B cell (primary cell): ENCODE data around the gene CIB1. TPM values are rescaled to one million over a fixed set of nuclear protein-coding genes. Genes with fewer than 3 reads are reported as not detected.

ENCODE experiments used
- ATAC-seq: fragments of 200-7000 bp; cut with Tn5 transposase; one replicate; pipeline ENCODE4 v1.10.0; 2021; ENCODE audit warnings: low read depth, mild to moderate bottlenecking, moderate number of reproducible peaks, moderate library complexity
- CTCF ChIA-PET: fragments of 350-600 bp; sonication (Branson Sonifier 250); formaldehyde crosslinking; loops from one replicate; lab custom pipeline; 2021; ENCODE audit warnings: antibody characterized with exemption, inconsistent platforms; lab: Charles Lee
- POLR2A ChIA-PET: fragments of 350-600 bp; sonication (Branson Sonifier 250); formaldehyde crosslinking; loops from one replicate; lab custom pipeline; 2021; ENCODE audit warnings: antibody characterized with exemption; lab: Charles Lee
- DNase-seq: peaks from one replicate; pipeline ENCODE4 v3.0.0; 2013
- H2AFZ ChIP-seq: 2 replicates; pipeline ENCODE4 v1.6.1; 2012; ENCODE audit warnings: mild to moderate bottlenecking, low read depth, low read length; ENCODE audit not compliant: insufficient read depth, poor library complexity, severe bottlenecking
- H3K27ac ChIP-seq, 2 donors: 1 replicate in 1 of 2; 2 replicates in 1 of 2; pipeline ENCODE4 v1.5.1; 2012 to 2013; ENCODE audit warnings: low read length in 2 of 2, mild to moderate bottlenecking in 2 of 2, moderate library complexity in 1 of 2
- H3K27me3 ChIP-seq, 4 experiments: fragments of 200-600 bp in 1 of 4; sonication (generic) in 1 of 4; replicated peaks in 1 of 4; 1 replicate in 2 of 4; 2 replicates in 2 of 4; pipeline versions ENCODE4 v1.6.1 to v1.7.0; 2013 to 2016; ENCODE audit warnings: low read length in 3 of 4, mild to moderate bottlenecking in 2 of 4, mixed read lengths in 1 of 4, moderate library complexity in 1 of 4; ENCODE audit not compliant: insufficient read depth in 4 of 4, control insufficient read depth in 3 of 4; ENCODE audit errors: control extremely low read depth in 1 of 4
- H3K36me3 ChIP-seq, 2 experiments: replicated peaks in 1 of 2; 1 replicate in 1 of 2; 2 replicates in 1 of 2; pipeline versions ENCODE4 v1.6.1 to v1.7.1; 2013; ENCODE audit warnings: low read length in 1 of 2; ENCODE audit not compliant: insufficient read depth in 2 of 2, control insufficient read depth in 1 of 2; ENCODE audit errors: control extremely low read depth in 1 of 2, extremely low read depth in 1 of 2
- H3K4me1 ChIP-seq, 2 donors: fragments of 200-600 bp in 1 of 2; sonication (generic) in 1 of 2; 1 replicate in 1 of 2; 2 replicates in 1 of 2; pipeline versions ENCODE4 v1.5.1 to v1.6.1; 2013 to 2017; ENCODE audit warnings: low read length in 2 of 2; ENCODE audit not compliant: control insufficient read depth in 2 of 2, insufficient read depth in 2 of 2
- H3K4me2 ChIP-seq: replicated peaks from 2 replicates; pipeline ENCODE3; 2012; ENCODE audit warnings: mild to moderate bottlenecking, low read depth, low read length; ENCODE audit not compliant: poor library complexity, severe bottlenecking
- H3K4me3 ChIP-seq, 5 experiments: fragments of 200-600 bp in 1 of 5; sonication (generic) in 1 of 5; 1 replicate in 3 of 5; 2 replicates in 2 of 5; pipeline versions ENCODE4 v1.5.1 to v1.7.0; 2011 to 2016; ENCODE audit warnings: low read length in 4 of 5, mild to moderate bottlenecking in 4 of 5, low read depth in 2 of 5, control low read depth in 1 of 5, moderate library complexity in 1 of 5; ENCODE audit not compliant: insufficient read depth in 1 of 5; ENCODE audit errors: control extremely low read depth in 1 of 5, extremely low read depth in 1 of 5
- H3K79me2 ChIP-seq: fragments of 200-600 bp; sonication (generic); one replicate; pipeline ENCODE4 v1.6.0; 2016; ENCODE audit warnings: low read length; ENCODE audit not compliant: control insufficient read depth, insufficient read depth
- H3K9ac ChIP-seq: fragments of 200-600 bp; sonication (generic); 2 replicates; pipeline ENCODE4 v1.6.1; 2017; ENCODE audit warnings: mild to moderate bottlenecking, low read length, moderate library complexity
- H3K9me3 ChIP-seq, 3 donors: one replicate each; pipeline versions ENCODE4 v1.6.1 to v1.7.1; 2013; ENCODE audit warnings: low read length in 2 of 3; ENCODE audit not compliant: control insufficient read depth in 2 of 3, insufficient read depth in 1 of 3; ENCODE audit errors: control extremely low read depth in 1 of 3
- H4K20me1 ChIP-seq: 2 replicates; pipeline ENCODE4 v1.6.0; 2012; ENCODE audit warnings: mild to moderate bottlenecking, low read length; ENCODE audit not compliant: insufficient read depth, control insufficient read depth, poor library complexity, severe bottlenecking
- H3K27ac Mint-ChIP-seq: one replicate; pipeline ENCODE4 v1.8.0; 2021; ENCODE audit warnings: mixed read lengths
- H3K27me3 Mint-ChIP-seq: one replicate; pipeline ENCODE4 v1.8.0; 2021; ENCODE audit warnings: mixed read lengths
- H3K4me1 Mint-ChIP-seq: one replicate; pipeline ENCODE4 v1.8.0; 2021; ENCODE audit warnings: mixed read lengths
- H3K4me3 Mint-ChIP-seq: one replicate; pipeline ENCODE4 v1.8.0; 2021; ENCODE audit warnings: mixed read lengths
- H3K9me3 Mint-ChIP-seq: one replicate; pipeline ENCODE4 v1.8.0; 2022; ENCODE audit warnings: mixed read lengths; ENCODE audit not compliant: insufficient read depth
- EZH2 ChIP-seq: IDR thresholded peaks from 2 replicates; pipeline ENCODE4 v1.6.1; 2012; ENCODE audit warnings: borderline replicate concordance, low read depth, mild to moderate bottlenecking, moderate library complexity, low read length; ENCODE audit not compliant: insufficient read depth, poor library complexity, severe bottlenecking
- WGBS: methylation state at CpG from one replicate; pipeline ENCODE4 v1.1.5; 2013; ENCODE audit warnings: missing lambda C conversion rate; ENCODE audit not compliant: insufficient coverage; 5-methylcytosine and 5-hydroxymethylcytosine counted together
- intact Hi-C: fragments of 100-400 bp; cut with micrococcal nuclease; formaldehyde crosslinking; loops from one replicate; pipeline ENCODE4 v1.10.0; 2022
- polyA plus RNA-seq: library from polyadenylated mRNA; depleted of rRNA; stranded (reverse); fragments of >200 nt; gene quantifications from 2 replicates; pipeline ENCODE4 v1.2.3, GENCODE V29; 2012
- total RNA-seq, 2 donors: library from RNA; stranded (reverse); fragments of 120-200 nt in 1 of 2; gene quantifications; 1 replicate in 1 of 2; 2 replicates in 1 of 2; pipeline versions ENCODE4 v1.2.3 to v1.2.4, GENCODE V29; 2013 to 2022
- TF ChIP-seq, protein P1 (sequence below): fragments of 200-600 bp; IDR thresholded peaks from one replicate; pipeline ENCODE4 v1.8.0; 2022; ENCODE audit warnings: antibody characterized with exemption, mild to moderate bottlenecking

Gene CIB1
- total and polyA plus RNA-seq, 2 donors (not counting 1 experiment from before 2014, with no cell fraction given), result 153 to 157 TPM

- no peaks in the 10 kb centered on the region for H3K27me3 ChIP-seq
- peaks cover 2 to 58% of the 10 kb centered on the region in 2 experiments for H3K36me3 ChIP-seq
- ATAC-seq (no peak), DNase-seq (no peak)
- peaks cover 92 to 100% of the 10 kb centered on the region in 2 donors for H3K4me1 ChIP-seq
- intact Hi-C loops, result loop anchor here (10.0 kb wide), 2 partner anchors 317 to 453 kb away; partner anchors contain the start of gene AP3S2
- H2AFZ ChIP-seq, result no peak overlapping the region
- H3K79me2 ChIP-seq, result peaks cover 92% of the 10 kb centered on the region
- peaks cover 0 to 2% (median 0%) of the 10 kb centered on the region in 3 donors for H3K9me3 ChIP-seq
- peak overlapping the region; percentile 48 for H3K9ac ChIP-seq
- H3K4me3 ChIP-seq, result peak overlapping the region in 2 of 5 experiments; percentile 2 to 15
- Mint-ChIP-seq H3K27ac (peak overlapping the region; percentile 90), H3K9me3 (no peaks in the 10 kb centered on the region), H3K27me3 (no peaks in the 10 kb centered on the region), H3K4me1 (peaks cover 93% of the 10 kb centered on the region), H3K4me3 (peak overlapping the region; percentile 76)
- TF ChIP-seq, protein P1, sequence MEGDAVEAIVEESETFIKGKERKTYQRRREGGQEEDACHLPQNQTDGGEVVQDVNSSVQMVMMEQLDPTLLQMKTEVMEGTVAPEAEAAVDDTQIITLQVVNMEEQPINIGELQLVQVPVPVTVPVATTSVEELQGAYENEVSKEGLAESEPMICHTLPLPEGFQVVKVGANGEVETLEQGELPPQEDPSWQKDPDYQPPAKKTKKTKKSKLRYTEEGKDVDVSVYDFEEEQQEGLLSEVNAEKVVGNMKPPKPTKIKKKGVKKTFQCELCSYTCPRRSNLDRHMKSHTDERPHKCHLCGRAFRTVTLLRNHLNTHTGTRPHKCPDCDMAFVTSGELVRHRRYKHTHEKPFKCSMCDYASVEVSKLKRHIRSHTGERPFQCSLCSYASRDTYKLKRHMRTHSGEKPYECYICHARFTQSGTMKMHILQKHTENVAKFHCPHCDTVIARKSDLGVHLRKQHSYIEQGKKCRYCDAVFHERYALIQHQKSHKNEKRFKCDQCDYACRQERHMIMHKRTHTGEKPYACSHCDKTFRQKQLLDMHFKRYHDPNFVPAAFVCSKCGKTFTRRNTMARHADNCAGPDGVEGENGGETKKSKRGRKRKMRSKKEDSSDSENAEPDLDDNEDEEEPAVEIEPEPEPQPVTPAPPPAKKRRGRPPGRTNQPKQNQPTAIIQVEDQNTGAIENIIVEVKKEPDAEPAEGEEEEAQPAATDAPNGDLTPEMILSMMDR, result no peak
- no peak for TF ChIP-seq EZH2
- CTCF ChIA-PET, result interaction anchor here (0.8 to 12.6 kb wide), 2 partner anchors 20 to 50 kb away, joined by 3 to 274 read pairs; no protein-coding TSS in a partner anchor
- H3K4me2 ChIP-seq, result peak overlapping the region; percentile 65
- H4K20me1 ChIP-seq, result peaks cover 50% of the 10 kb centered on the region
- POLR2A ChIA-PET, result interaction anchor here (1.5 to 9.0 kb wide), 3 partner anchors 10 to 21 kb away, joined by 7 to 163 read pairs (median 56); partner anchors contain the start of genes CIB1, GDPGP1 and SEMA4B
- H3K27ac ChIP-seq, result peak overlapping the region; percentile 80 to 86
- 42% methylated on average over 9 of the region's 13 CpGs for WGBS
Measured at GRCh38 chr15:90211440-90212143, 22.1 kb downstream of the CIB1 start.

GRCh38 chr15:90211009-90211408 lies 22.7 kb downstream of the CIB1 start:
- Histone ChIP-seq H3K4me2 (peak overlapping the region; percentile 65), H3K79me2 (peaks cover 92% of the 10 kb centered on the region)

More at GRCh38 chr15:90211009-90211408, 22.7 kb downstream of the CIB1 start:
- POLR2A ChIA-PET, result no interaction called here
- Mint-ChIP-seq H3K4me3 (peak overlapping the region; percentile 76), H3K27me3 (no peaks in the 10 kb centered on the region), H3K27ac (peak overlapping the region; percentile 90), H3K9me3 (no peaks in the 10 kb centered on the region), H3K4me1 (peaks cover 93% of the 10 kb centered on the region)
- Histone ChIP-seq H2AFZ (no peak overlapping the region), H3K9me3 (no peaks in the 10 kb centered on the region), H3K36me3 (peaks cover 2 to 64% of the 10 kb centered on the region in 2 experiments), H3K9ac (peak overlapping the region; percentile 48), H3K27ac (peak overlapping the region; percentile 80 to 86), H3K27me3 (no peaks in the 10 kb centered on the region), H4K20me1 (peaks cover 55% of the 10 kb centered on the region), H3K4me1 (peaks cover 92 to 100% of the 10 kb centered on the region in 2 donors), H3K4me3 (peak overlapping the region in 1 of 5 experiments; percentile 2)
- ATAC-seq (no peak), DNase-seq (no peak)
- CTCF ChIA-PET, result no interaction called here
- no peak for TF ChIP-seq EZH2
- TF ChIP-seq, protein P1, result no peak
- 94% methylated on average over 9 of the region's 9 CpGs for WGBS
- intact Hi-C loops, result loop anchor here (10.0 kb wide), 2 partner anchors 316 to 454 kb away; partner anchors contain the start of gene AP3S2
